HG03342 (cell line): ENCODE measurements around the gene TUBG2.

Source experiments
- ATAC-seq: cut with Tn5 transposase; IDR thresholded peaks from one replicate; pipeline ENCODE4 v1.9.1; 2021; ENCODE audit warnings: mild to moderate bottlenecking, moderate library complexity; ENCODE audit not compliant: unreplicated experiment

Gene TUBG2

GRCh38 chr17:42695500-42695899 lies 36.4 kb downstream of the TUBG2 start:
- ATAC-seq: no peak

- no peak for ATAC-seq
Observed at GRCh38 chr17:42697108-42697811, 38.2 kb downstream of the TUBG2 start.

GRCh38 chr17:42698736-42699414 lies 39.8 kb downstream of the TUBG2 start:
- ATAC-seq: no peak

GRCh38 chr17:42699415-42699740 lies 40.3 kb downstream of the TUBG2 start:
- ATAC-seq: no peak

GRCh38 chr17:42700586-42701289 lies 41.7 kb downstream of the TUBG2 start:
- ATAC-seq: no peak

- ATAC-seq: no peak
Observed at GRCh38 chr17:42702446-42702845, 43.4 kb downstream of the TUBG2 start.

- peak; percentile 21 for ATAC-seq
Observed at GRCh38 chr17:42704490-42704836, 45.4 kb downstream of the TUBG2 start.

- peak; percentile 62 for ATAC-seq
Observed at GRCh38 chr17:42704837-42705494, 45.9 kb downstream of the TUBG2 start.

- no peak for ATAC-seq
Observed at GRCh38 chr17:42706732-42707131, 47.6 kb downstream of the TUBG2 start.

GRCh38 chr17:42708588-42708987 lies 49.5 kb downstream of the TUBG2 start:
- ATAC-seq: no peak

- no peak for ATAC-seq
Observed at GRCh38 chr17:42709561-42709960, 50.5 kb downstream of the TUBG2 start.
